Measurements from ENCODE around the gene KIAA0753.

Gene KIAA0753

GRCh38 chr17:6545291-6545690 is 95.2 kb downstream of the KIAA0753 start:
- no peak for DNase-seq

- DNase-seq: no peak
Observed at GRCh38 chr17:6544011-6544370, 96.5 kb downstream of the KIAA0753 start.

- DNase-seq: no peak
Observed at GRCh38 chr17:6543079-6544010, 97.2 kb downstream of the KIAA0753 start.

GRCh38 chr17:6542577-6542976 is 97.9 kb downstream of the KIAA0753 start:
- no peak for DNase-seq

GRCh38 chr17:6541886-6542285 is 98.6 kb downstream of the KIAA0753 start:
- DNase-seq: no peak

- DNase-seq: no peak
Observed at GRCh38 chr17:6539871-6540270, 100.6 kb downstream of the KIAA0753 start.

- no peak for DNase-seq
Observed at GRCh38 chr17:6536566-6537065, 103.9 kb downstream of the KIAA0753 start.

- no peak for DNase-seq
Observed at GRCh38 chr17:6536053-6536452, 104.5 kb downstream of the KIAA0753 start.

GRCh38 chr17:6534846-6535514 is 105.5 kb downstream of the KIAA0753 start:
- DNase-seq: no peak

GRCh38 chr17:6532441-6532885 is 108.0 kb downstream of the KIAA0753 start:
- DNase-seq: no peak

GRCh38 chr17:6531575-6531974 is 108.9 kb downstream of the KIAA0753 start:
- DNase-seq: no peak

- DNase-seq: no peak
Observed at GRCh38 chr17:6530324-6530920, 110.1 kb downstream of the KIAA0753 start.

- DNase-seq: no peak
Observed at GRCh38 chr17:6528557-6528956, 112.0 kb downstream of the KIAA0753 start.
